ENCODE measurements around the gene SLC44A1. TPM values are rescaled to one million over a fixed set of nuclear protein-coding genes. Genes with fewer than 3 reads are reported as not detected.
A peak's percentile ranks its signal among the peaks of the same experiment; 100 is the strongest.

The SLC44A1 gene
- total and polyA plus RNA-seq, 12 donors: 6.8 to 73.1 (median 36.3) TPM

GRCh38 chr9:105406369-105406768, 161.9 kb downstream of the SLC44A1 start:
- H3K27me3 ChIP-seq: no peaks in the 10 kb centered on the region
- H3K36me3 ChIP-seq (replicated peaks in 1 of 2): no peaks in the 10 kb centered on the region
- no peak for DNase-seq
- H3K9me3 ChIP-seq (replicated peaks in 1 of 3): no peaks in the 10 kb centered on the region
- no peak for TF ChIP-seq POLR2A (IDR thresholded peaks at IDR 0.05)
- intact Hi-C loops (cut with DNase I): no loop called here
- no peak overlapping the region for H3K4me3 ChIP-seq
- no peak overlapping the region for H3K27ac ChIP-seq
- H3K4me1 ChIP-seq (replicated peaks in 1 of 2): no peaks in the 10 kb centered on the region
- 88 to 93% (median 88%) methylated on average over 6 of the region's 6 CpGs for WGBS, 4 donors

GRCh38 chr9:105413525-105413924, 169.1 kb downstream of the SLC44A1 start:
- no peaks in the 10 kb centered on the region for H3K36me3 ChIP-seq (replicated peaks in 1 of 2)
- H3K4me1 ChIP-seq (replicated peaks in 1 of 2): peaks cover 3 to 4% of the 10 kb centered on the region in 2 donors
- DNase-seq: peak in 3 of 7 donors; percentile 21 to 62 (median 31)
- no peaks in the 10 kb centered on the region for H3K27me3 ChIP-seq
- TF ChIP-seq POLR2A (IDR thresholded peaks at IDR 0.05): no peak
- peak in 4 of 6 experiments; percentile 20 to 37 (median 36) for TF ChIP-seq CTCF (IDR thresholded peaks at IDR 0.05)
- no peak overlapping the region for H3K4me3 ChIP-seq
- peaks cover 0 to 4% (median 0%) of the 10 kb centered on the region in 3 donors for H3K9me3 ChIP-seq (replicated peaks in 1 of 3)
- H3K27ac ChIP-seq: no peak overlapping the region
- intact Hi-C loops (cut with DNase I): loop anchor here (5.0 to 10.0 kb wide), 2 partner anchors 169 to 251 kb away; partner anchors contain the start of gene SLC44A1 (in 1 of the 2)
- 45 to 70% (median 51%) methylated on average over 2 of the region's 2 CpGs for WGBS, 4 donors

- H3K36me3 ChIP-seq (replicated peaks in 1 of 2): no peaks in the 10 kb centered on the region
- DNase-seq: peak; percentile 42 to 76 (median 62)
- peaks cover 3 to 4% of the 10 kb centered on the region in 2 donors for H3K4me1 ChIP-seq (replicated peaks in 1 of 2)
- intact Hi-C loops (cut with DNase I): loop anchor here (5.0 to 10.0 kb wide), 3 partner anchors 170 to 253 kb away; partner anchors contain the start of gene SLC44A1 (in 1 of the 2)
- H3K9me3 ChIP-seq (replicated peaks in 1 of 3): peaks cover 0 to 4% (median 0%) of the 10 kb centered on the region in 3 donors
- no peak overlapping the region for H3K4me3 ChIP-seq
- H3K27me3 ChIP-seq: no peaks in the 10 kb centered on the region
- peak; percentile 83 to 96 (median 92) for TF ChIP-seq CTCF (IDR thresholded peaks at IDR 0.05)
- no peak for TF ChIP-seq POLR2A (IDR thresholded peaks at IDR 0.05)
- WGBS, 4 donors: 3 to 6% (median 5%) methylated on average over 6 of the region's 6 CpGs
- no peak overlapping the region for H3K27ac ChIP-seq
Measured at GRCh38 chr9:105414947-105415661, 170.7 kb downstream of the SLC44A1 start.

- 67 to 79% (median 73%) methylated on average over 8 of the region's 8 CpGs for WGBS, 4 donors
Measured at GRCh38 chr9:105415662-105415980, 171.2 kb downstream of the SLC44A1 start.

More at GRCh38 chr9:105415662-105415980, 171.2 kb downstream of the SLC44A1 start:
- Histone ChIP-seq H3K27me3 (no peaks in the 10 kb centered on the region), H3K4me3 (no peak overlapping the region), H3K4me1 (replicated peaks in 1 of 2) (peaks cover 3 to 4% of the 10 kb centered on the region in 2 donors), H3K9me3 (replicated peaks in 1 of 3) (peaks cover 0 to 4% (median 0%) of the 10 kb centered on the region in 3 donors), H3K36me3 (replicated peaks in 1 of 2) (no peaks in the 10 kb centered on the region), H3K27ac (no peak overlapping the region)
- intact Hi-C loops (cut with DNase I): loop anchor here in 1 of 2 donors (5.0 to 10.0 kb wide), 2 partner anchors 171 to 248 kb away; partner anchors contain the start of gene SLC44A1
- TF ChIP-seq CTCF (IDR thresholded peaks at IDR 0.05): peak in 1 of 6 experiments; percentile 7
- TF ChIP-seq POLR2A (IDR thresholded peaks at IDR 0.05): no peak
- DNase-seq: no peak

Data from adrenal gland (tissue), 12 donors.